H9 (cell line): ENCODE measurements around the gene CERS6. TPM values are rescaled to one million over a fixed set of nuclear protein-coding genes. Genes with fewer than 3 reads are reported as not detected.

Experiments
- DNase-seq: peaks from one replicate; pipeline ENCODE4 v3.0.0-alpha.2; 2017
- H2AFZ ChIP-seq: one replicate; pipeline ENCODE4 v1.6.1; 2013; ENCODE audit warnings: mild to moderate bottlenecking, low read length, control low read depth, moderate library complexity
- H2AK5ac ChIP-seq: 2 replicates; pipeline ENCODE4 v1.6.1; 2013; ENCODE audit warnings: low read length, control low read depth, mixed read lengths; ENCODE audit not compliant: insufficient read length
- H2BK120ac ChIP-seq: one replicate; pipeline ENCODE4 v1.6.1; 2013; ENCODE audit warnings: low read depth, mild to moderate bottlenecking, low read length, control low read depth, inconsistent platforms; ENCODE audit not compliant: poor library complexity, severe bottlenecking
- H2BK12ac ChIP-seq: 2 replicates; pipeline ENCODE4 v1.6.1; 2013; ENCODE audit warnings: low read length, control low read depth, mixed read lengths, low read depth; ENCODE audit not compliant: insufficient read length
- H2BK15ac ChIP-seq: 2 replicates; pipeline ENCODE4 v1.6.1; 2013; ENCODE audit warnings: low read depth, low read length, control low read depth
- H2BK20ac ChIP-seq: one replicate; pipeline ENCODE4 v1.6.1; 2013; ENCODE audit warnings: low read depth, mild to moderate bottlenecking, low read length, control low read depth, inconsistent platforms; ENCODE audit not compliant: poor library complexity, severe bottlenecking
- H2BK5ac ChIP-seq: 2 replicates; pipeline ENCODE4 v1.6.1; 2013; ENCODE audit warnings: low read length, control low read depth, mixed read lengths; ENCODE audit not compliant: insufficient read length
- H3K14ac ChIP-seq: 2 replicates; pipeline ENCODE4 v1.6.1; 2013; ENCODE audit warnings: low read length, control low read depth; ENCODE audit not compliant: insufficient read depth
- H3K18ac ChIP-seq: 2 replicates; pipeline ENCODE4 v1.6.1; 2013; ENCODE audit warnings: low read depth, mild to moderate bottlenecking, mixed read lengths, low read length, control low read depth; ENCODE audit not compliant: insufficient read length
- H3K23ac ChIP-seq: 2 replicates; pipeline ENCODE4 v1.6.1; 2013; ENCODE audit warnings: low read length, control low read depth, mixed read lengths, low read depth; ENCODE audit not compliant: insufficient read length
- H3K23me2 ChIP-seq: 2 replicates; pipeline ENCODE4 v1.6.1; 2013; ENCODE audit warnings: low read depth, mild to moderate bottlenecking, mixed read lengths, low read length, control low read depth; ENCODE audit not compliant: insufficient read length, poor library complexity, severe bottlenecking
- H3K27ac ChIP-seq: 2 replicates; pipeline ENCODE4 v1.5.1; 2013; ENCODE audit warnings: low read length, control low read depth, mixed read lengths, low read depth; ENCODE audit not compliant: insufficient read length
- H3K27me3 ChIP-seq: 2 replicates; pipeline ENCODE4 v1.6.1; 2013; ENCODE audit warnings: low read length, control low read depth, inconsistent platforms; ENCODE audit not compliant: insufficient read depth
- H3K4ac ChIP-seq: 2 replicates; pipeline ENCODE4 v1.6.1; 2013; ENCODE audit warnings: low read depth, mild to moderate bottlenecking, control low read depth, inconsistent platforms, low read length, moderate library complexity
- H3K4me1 ChIP-seq: 2 replicates; pipeline ENCODE4 v1.6.1; 2013; ENCODE audit warnings: low read length, control low read depth, inconsistent platforms; ENCODE audit not compliant: insufficient read depth
- H3K4me2 ChIP-seq: 2 replicates; pipeline ENCODE4 v1.6.1; 2013; ENCODE audit warnings: low read length, control low read depth, mixed read lengths; ENCODE audit not compliant: insufficient read length, insufficient read depth
- H3K56ac ChIP-seq: 2 replicates; pipeline ENCODE4 v1.6.1; 2013; ENCODE audit warnings: low read depth, mild to moderate bottlenecking, mixed read lengths, low read length, control low read depth; ENCODE audit not compliant: insufficient read length
- H3K79me1 ChIP-seq: 2 replicates; pipeline ENCODE4 v1.6.1; 2013; ENCODE audit warnings: low read depth, mild to moderate bottlenecking, moderate library complexity, low read length, control low read depth, inconsistent platforms; ENCODE audit not compliant: insufficient read depth, poor library complexity, severe bottlenecking
- H3K79me2 ChIP-seq: 2 replicates; pipeline ENCODE4 v1.6.1; 2013; ENCODE audit warnings: low read length, control low read depth, inconsistent platforms; ENCODE audit not compliant: insufficient read depth
- H3K9ac ChIP-seq: 2 replicates; pipeline ENCODE4 v1.6.1; 2013; ENCODE audit warnings: low read length, control low read depth, mixed read lengths; ENCODE audit not compliant: insufficient read length; ENCODE audit errors: extremely low read depth
- H3K9me3 ChIP-seq: one replicate; pipeline ENCODE4 v1.6.1; 2013; ENCODE audit warnings: low read depth, low read length, inconsistent platforms; ENCODE audit not compliant: control insufficient read depth
- H3T11ph ChIP-seq: one replicate; pipeline ENCODE4 v1.6.1; 2013; ENCODE audit warnings: mild to moderate bottlenecking, low read length, control low read depth, inconsistent platforms
- H4K20me1 ChIP-seq: one replicate; pipeline ENCODE4 v1.6.1; 2013; ENCODE audit not compliant: control insufficient read depth, insufficient read length, insufficient read depth
- H4K5ac ChIP-seq: 2 replicates; pipeline ENCODE4 v1.6.1; 2013; ENCODE audit warnings: low read depth, mild to moderate bottlenecking, mixed read lengths, low read length, control low read depth; ENCODE audit not compliant: insufficient read length
- H4K8ac ChIP-seq: replicated peaks from 2 replicates; pipeline ENCODE4 v1.6.1; 2013; ENCODE audit warnings: low read length, control low read depth, mixed read lengths, low read depth; ENCODE audit not compliant: insufficient read length
- H4K91ac ChIP-seq: 2 replicates; pipeline ENCODE4 v1.6.1; 2013; ENCODE audit warnings: low read depth, mild to moderate bottlenecking, moderate library complexity, mixed read lengths, low read length, control low read depth; ENCODE audit not compliant: insufficient read length
- H3K27ac Mint-ChIP-seq, 3 experiments: 2 replicates in 2 of 3; 3 replicates in 1 of 3; pipeline ENCODE4 v1.8.0; 2020 to 2021; ENCODE audit warnings: mixed read lengths in 3 of 3, mild to moderate bottlenecking in 1 of 3, moderate library complexity in 1 of 3
- H3K27me3 Mint-ChIP-seq: 2 replicates; pipeline ENCODE4 v1.8.0; 2021; ENCODE audit warnings: low read depth, mild to moderate bottlenecking, moderate library complexity, mixed read lengths
- H3K36me3 Mint-ChIP-seq, 3 experiments: 2 replicates in 2 of 3; 3 replicates in 1 of 3; pipeline ENCODE4 v1.8.0; 2020 to 2021; ENCODE audit warnings: low read depth in 3 of 3, mixed read lengths in 3 of 3; ENCODE audit not compliant: insufficient read depth in 1 of 3
- H3K4me1 Mint-ChIP-seq, 2 experiments: 2 replicates each; pipeline ENCODE4 v1.8.0; 2020; ENCODE audit warnings: mixed read lengths in 2 of 2
- H3K4me3 Mint-ChIP-seq, 2 experiments: 2 replicates in 1 of 2; 3 replicates in 1 of 2; pipeline ENCODE4 v1.8.0; 2020 to 2021; ENCODE audit warnings: mild to moderate bottlenecking in 2 of 2, mixed read lengths in 2 of 2, moderate library complexity in 1 of 2
- H3K9me3 Mint-ChIP-seq, 2 experiments: 2 replicates in 1 of 2; 3 replicates in 1 of 2; pipeline ENCODE4 v1.8.0; 2020; ENCODE audit warnings: mild to moderate bottlenecking in 2 of 2, mixed read lengths in 2 of 2, moderate library complexity in 1 of 2
- CTCF ChIP-seq: fragments of 200-600 bp; sonication (generic); conservative IDR thresholded peaks from 3 replicates; pipeline ENCODE4 v1.8.0; 2021; ENCODE audit warnings: antibody characterized with exemption, mild to moderate bottlenecking
- WGBS: extraction: QIAGEN DNeasy Blood & Tissue Kit; methylation state at CpG from one replicate; pipeline ENCODE4 v1.1.7; 2013; ENCODE audit warnings: missing lambda C conversion rate, low lambda C conversion rate, mixed read lengths; ENCODE audit not compliant: insufficient read length; ENCODE audit errors: extremely low coverage; 5-methylcytosine and 5-hydroxymethylcytosine counted together
- total RNA-seq: library from RNA; stranded (reverse); gene quantifications from 2 replicates; pipeline ENCODE4 v1.2.1, GENCODE V29; 2021

CERS6 gene
- total RNA-seq, 1 experiment from 2014 or later = 17.7 TPM

- no peak overlapping the region for H2BK15ac ChIP-seq
- no peak overlapping the region for H2BK12ac ChIP-seq
- no CpG with 5 or more reads among the region's 1 CpG for WGBS
- H3K9ac ChIP-seq = no peak overlapping the region
- no peak overlapping the region for H4K91ac ChIP-seq
- no peak overlapping the region for H2BK20ac ChIP-seq
- no peaks in the 10 kb centered on the region for H4K20me1 ChIP-seq
- H3K4me1 Mint-ChIP-seq = peaks cover 0 to 3% of the 10 kb centered on the region in 2 experiments; a peak in 1 of 4 replicates
- H3K23ac ChIP-seq = no peak overlapping the region
- no peaks in the 10 kb centered on the region for H3K9me3 Mint-ChIP-seq
- no peaks in the 10 kb centered on the region for H3K27me3 ChIP-seq
- no peak overlapping the region for H2BK120ac ChIP-seq
- no peak overlapping the region for H3K18ac ChIP-seq
- H3K56ac ChIP-seq = no peak overlapping the region
- H3K27ac Mint-ChIP-seq = no peak overlapping the region
- no peaks in the 10 kb centered on the region for H3K79me1 ChIP-seq
- TF ChIP-seq CTCF = no peak
- H3K14ac ChIP-seq = no peak overlapping the region
- H3K4me2 ChIP-seq = no peak overlapping the region
- DNase-seq = no peak
- H3K4me3 Mint-ChIP-seq = no peak overlapping the region
- no peak overlapping the region for H3K27ac ChIP-seq
- H3K4me1 ChIP-seq = no peaks in the 10 kb centered on the region
- no peaks in the 10 kb centered on the region for H3K23me2 ChIP-seq
- H3K36me3 Mint-ChIP-seq = no peaks in the 10 kb centered on the region; a peak in 1 of 7 replicates
- no peak overlapping the region for H3T11ph ChIP-seq
- H4K5ac ChIP-seq = no peak overlapping the region
- H2AFZ ChIP-seq = no peak overlapping the region
- H4K8ac ChIP-seq = no peak overlapping the region
- no peak overlapping the region for H3K4ac ChIP-seq
- H3K79me2 ChIP-seq = no peaks in the 10 kb centered on the region
- H2AK5ac ChIP-seq = no peak overlapping the region
- no peak overlapping the region for H2BK5ac ChIP-seq
- H3K27me3 Mint-ChIP-seq = no peaks in the 10 kb centered on the region
- H3K9me3 ChIP-seq = no peaks in the 10 kb centered on the region
Measured at GRCh38 chr2:168713325-168713724, 257.3 kb downstream of the CERS6 start.
